ENCODE measurements around the gene HCAR3. TPM values are rescaled to one million over a fixed set of nuclear protein-coding genes. Genes with fewer than 3 reads are reported as not detected.
"Not testable (repeated sequence)": the region's sequence is repeated elsewhere in the genome, so short reads cannot be mapped to it uniquely, and the experiment has no call there.

HCAR3 gene
- polyA plus RNA-seq (2011; rRNA removed) = 0.07 TPM in 1 of 2 replicates, not detected in the other
- polyA plus RNA-seq (2012; cell fraction: cytosol; rRNA removed) = 0.04 and 0.09 TPM in 2 replicates
- polyA plus RNA-seq (2012; cell fraction: nucleus; rRNA removed) = 0.16 and 0.27 TPM in 2 replicates
- polyA plus RNA-seq (2017; fragmentation: RNase III; extraction: RNeasy Plus Mini Kit Qiagen cat#74134 plus additional on column Dnase treatment) = 0.04 TPM in 1 of 3 replicates, not detected in the others
- polyA minus RNA-seq (2011; rRNA and poly(A)+ RNA removed) = 0.37 TPM in 1 of 2 replicates, not detected in the other

GRCh38 chr12:122716658-122717057 is at the start of gene HCAR3:
TSS of gene HCAR3 (minus strand) at chr12:122716811. CDS start at chr12:122716737, 74 bp downstream.
- FAIRE-seq; ATAC-seq; CTCF ChIA-PET; POLR2A ChIA-PET; H3K4me2 ChIP-seq; H3K27ac ChIP-seq; DNase-seq (ENCODE audit: low read depth in 1 of 2, low spot score in 1 of 2); H3K4me1 ChIP-seq; H3K4me3 ChIP-seq; H3K9me3 ChIP-seq: not testable (repeated sequence)
- 59% methylated on average over 10 of the region's 10 CpGs for WGBS (ENCODE audit: missing lambda C conversion rate)

GRCh38 chr12:122757568-122757967 is 41.0 kb upstream of the HCAR3 start:
- TF ChIP-seq, protein P1, sequence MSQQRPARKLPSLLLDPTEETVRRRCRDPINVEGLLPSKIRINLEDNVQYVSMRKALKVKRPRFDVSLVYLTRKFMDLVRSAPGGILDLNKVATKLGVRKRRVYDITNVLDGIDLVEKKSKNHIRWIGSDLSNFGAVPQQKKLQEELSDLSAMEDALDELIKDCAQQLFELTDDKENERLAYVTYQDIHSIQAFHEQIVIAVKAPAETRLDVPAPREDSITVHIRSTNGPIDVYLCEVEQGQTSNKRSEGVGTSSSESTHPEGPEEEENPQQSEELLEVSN (IDR thresholded peaks at IDR 0.05; ENCODE audit: borderline replicate concordance, low read depth) = no peak
- TF ChIP-seq KDM1A (IDR thresholded peaks at IDR 0.05; ENCODE audit: low read depth) (no peak), NFE2L2 (conservative IDR thresholded peaks at IDR 0.05; ENCODE audit: low read length) (no peak), MYC (IDR thresholded peaks at IDR 0.05; ENCODE audit: borderline replicate concordance, low read length) (no peak)
- ATAC-seq (no peak), DNase-seq (ENCODE audit: low read depth in 1 of 2, low spot score in 1 of 2) (no peak), FAIRE-seq (no peak)
- Histone ChIP-seq H3K4me3 (no peak overlapping the region), H3K27ac (no peak overlapping the region), H3K4me1 (peaks cover 11% of the 10 kb centered on the region), H3K4me2 (no peak overlapping the region), H3K9me3 (no peaks in the 10 kb centered on the region)
- 96% methylated on average over 1 of the region's 1 CpG for WGBS (ENCODE audit: missing lambda C conversion rate)
- POLR2A ChIA-PET = no interaction called here
- CTCF ChIA-PET = interaction anchor here (0.8 to 9.0 kb wide), 2 partner anchors 15 to 119 kb away, joined by 3 to 143 read pairs; no protein-coding TSS in a partner anchor

DNA sequence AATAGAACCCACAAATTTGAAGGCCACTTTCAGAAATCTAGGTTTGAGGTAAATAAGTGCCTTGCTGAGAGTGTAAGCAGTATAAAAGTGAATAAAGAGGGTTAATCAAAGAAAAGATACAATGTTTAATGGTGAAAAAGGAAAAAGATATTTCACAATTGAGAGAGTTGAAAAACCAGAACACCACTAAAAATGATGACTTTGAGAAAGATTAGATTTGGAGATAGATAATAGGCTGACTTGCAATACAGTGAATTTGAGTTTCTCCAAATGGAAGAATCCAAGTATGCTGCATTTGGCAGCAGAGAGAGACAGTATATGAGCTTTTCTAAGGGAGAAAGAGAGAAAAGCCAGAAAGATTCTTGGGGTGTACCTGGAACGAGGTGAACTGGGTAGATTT is 38.2 kb upstream of the HCAR3 start:
- POLR2A ChIA-PET = no interaction called here
- Histone ChIP-seq H3K27ac (no peak overlapping the region), H3K4me3 (no peak overlapping the region), H3K4me2 (no peak overlapping the region), H3K9me3 (no peaks in the 10 kb centered on the region), H3K4me1 (peaks cover 20% of the 10 kb centered on the region)
- ATAC-seq (no peak), FAIRE-seq (no peak), DNase-seq (ENCODE audit: low read depth in 1 of 2, low spot score in 1 of 2) (no peak)
- CTCF ChIA-PET = interaction anchor here (1.2 to 9.0 kb wide), 2 partner anchors 81 to 116 kb away, joined by 3 to 143 read pairs; partner anchors contain the start of gene HIP1R
- 89% methylated on average over 1 of the region's 1 CpG for WGBS (ENCODE audit: missing lambda C conversion rate)
- TF ChIP-seq CBX2 (IDR thresholded peaks at IDR 0.05; ENCODE audit: borderline replicate concordance, low read depth) (no peak), EHMT2 (IDR thresholded peaks at IDR 0.05; ENCODE audit: low read depth) (no peak), RAD21 (conservative IDR thresholded peaks at IDR 0.05 in 1 of 2, IDR thresholded peaks at IDR 0.05 in 1 of 2) (no peak), CBX8 (IDR thresholded peaks at IDR 0.05) (no peak), MAZ (IDR thresholded peaks at IDR 0.05; ENCODE audit: borderline replicate concordance, low read depth, low read length) (no peak), KDM1A (IDR thresholded peaks at IDR 0.05; ENCODE audit: low read depth) (no peak), RCOR1 (IDR thresholded peaks at IDR 0.05; ENCODE audit: low read depth, low read length) (no peak), HOXB5 (CRISPR knock-in tag; IDR thresholded peaks at IDR 0.05) (no peak), TFCP2L1 (CRISPR knock-in tag; IDR thresholded peaks at IDR 0.05) (no peak), NFE2L2 (conservative IDR thresholded peaks at IDR 0.05; ENCODE audit: low read length) (no peak), ZFP36 (IDR thresholded peaks at IDR 0.05; ENCODE audit: borderline replicate concordance, partially characterized antibody) (no peak), POLR2A (IDR thresholded peaks at IDR 0.05; ENCODE audit: low read length) (no peak), KDM5A (IDR thresholded peaks at IDR 0.05) (no peak), TP53 (CRISPR knock-in tag; IDR thresholded peaks at IDR 0.05) (no peak), FOXS1 (CRISPR knock-in tag; IDR thresholded peaks at IDR 0.05) (no peak), POLR2AphosphoS2 (conservative IDR thresholded peaks at IDR 0.05; ENCODE audit: low read length) (no peak), ESRRA (IDR thresholded peaks at IDR 0.05; ENCODE audit: borderline replicate concordance, low read length) (no peak)
- TF ChIP-seq, protein P2, sequence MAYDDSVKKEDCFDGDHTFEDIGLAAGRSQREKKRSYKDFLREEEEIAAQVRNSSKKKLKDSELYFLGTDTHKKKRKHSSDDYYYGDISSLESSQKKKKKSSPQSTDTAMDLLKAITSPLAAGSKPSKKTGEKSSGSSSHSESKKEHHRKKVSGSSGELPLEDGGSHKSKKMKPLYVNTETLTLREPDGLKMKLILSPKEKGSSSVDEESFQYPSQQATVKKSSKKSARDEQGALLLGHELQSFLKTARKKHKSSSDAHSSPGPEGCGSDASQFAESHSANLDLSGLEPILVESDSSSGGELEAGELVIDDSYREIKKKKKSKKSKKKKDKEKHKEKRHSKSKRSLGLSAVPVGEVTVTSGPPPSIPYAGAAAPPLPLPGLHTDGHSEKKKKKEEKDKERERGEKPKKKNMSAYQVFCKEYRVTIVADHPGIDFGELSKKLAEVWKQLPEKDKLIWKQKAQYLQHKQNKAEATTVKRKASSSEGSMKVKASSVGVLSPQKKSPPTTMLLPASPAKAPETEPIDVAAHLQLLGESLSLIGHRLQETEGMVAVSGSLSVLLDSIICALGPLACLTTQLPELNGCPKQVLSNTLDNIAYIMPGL (CRISPR knock-in tag; IDR thresholded peaks at IDR 0.05; ENCODE audit: borderline replicate concordance) = no peak
- TF ChIP-seq, protein P3, sequence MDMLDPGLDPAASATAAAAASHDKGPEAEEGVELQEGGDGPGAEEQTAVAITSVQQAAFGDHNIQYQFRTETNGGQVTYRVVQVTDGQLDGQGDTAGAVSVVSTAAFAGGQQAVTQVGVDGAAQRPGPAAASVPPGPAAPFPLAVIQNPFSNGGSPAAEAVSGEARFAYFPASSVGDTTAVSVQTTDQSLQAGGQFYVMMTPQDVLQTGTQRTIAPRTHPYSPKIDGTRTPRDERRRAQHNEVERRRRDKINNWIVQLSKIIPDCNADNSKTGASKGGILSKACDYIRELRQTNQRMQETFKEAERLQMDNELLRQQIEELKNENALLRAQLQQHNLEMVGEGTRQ (IDR thresholded peaks at IDR 0.05) = no peak
- TF ChIP-seq, protein P4, sequence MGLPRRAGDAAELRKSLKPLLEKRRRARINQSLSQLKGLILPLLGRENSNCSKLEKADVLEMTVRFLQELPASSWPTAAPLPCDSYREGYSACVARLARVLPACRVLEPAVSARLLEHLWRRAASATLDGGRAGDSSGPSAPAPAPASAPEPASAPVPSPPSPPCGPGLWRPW (IDR thresholded peaks at IDR 0.05) = no peak
